IPS DF 19.7 (cell line): ENCODE measurements around the gene HSD17B12.
A peak's percentile ranks its signal among the peaks of the same experiment; 100 is the strongest.
"Not testable (repeated sequence)": the region's sequence is repeated elsewhere in the genome, so short reads cannot be mapped to it uniquely, and the experiment has no call there.

Source experiments
- DNase-seq: peaks from one replicate; pipeline ENCODE4 v3.0.0-alpha.2; 2013; ENCODE audit warnings: low read depth, low spot score

The HSD17B12 gene

GRCh38 chr11:43680521-43681400, at the start of gene HSD17B12:
Gene HSD17B12, plus strand, starts transcription at chr11:43680738. Its CDS starts 90 bp downstream, at chr11:43680828.
- DNase-seq: peak; percentile 96

- DNase-seq: no peak
These were observed 48.8 kb upstream of the HSD17B12 start for GRCh38 chr11:43631732-43632131.

- no peak for DNase-seq
These were observed 48.4 kb upstream of the HSD17B12 start for GRCh38 chr11:43632181-43632580.

- DNase-seq: no peak
These were observed 41.8 kb upstream of the HSD17B12 start for GRCh38 chr11:43638717-43639116.

GRCh38 chr11:43639224-43639623, 41.3 kb upstream of the HSD17B12 start:
- DNase-seq: no peak

GRCh38 chr11:43639920-43640319, 40.6 kb upstream of the HSD17B12 start:
- DNase-seq: no peak

- peak; percentile 54 for DNase-seq
These were observed 36.5 kb upstream of the HSD17B12 start for GRCh38 chr11:43643898-43644620.

GRCh38 chr11:43644621-43645299, 35.8 kb upstream of the HSD17B12 start:
- no peak for DNase-seq

- DNase-seq: no peak
These were observed 33.8 kb upstream of the HSD17B12 start for GRCh38 chr11:43646767-43647166.

GRCh38 chr11:43648888-43649287, 31.6 kb upstream of the HSD17B12 start:
- no peak for DNase-seq

GRCh38 chr11:43649501-43649900, 31.0 kb upstream of the HSD17B12 start:
- no peak for DNase-seq

GRCh38 chr11:43649921-43650320, 30.6 kb upstream of the HSD17B12 start:
- no peak for DNase-seq

GRCh38 chr11:43663018-43663417, 17.5 kb upstream of the HSD17B12 start:
- not testable (repeated sequence) for DNase-seq

- no peak for DNase-seq
These were observed 16.2 kb upstream of the HSD17B12 start for GRCh38 chr11:43664295-43664694.

- DNase-seq: not testable (repeated sequence)
These were observed 9.3 kb upstream of the HSD17B12 start for GRCh38 chr11:43671284-43671683.

GRCh38 chr11:43674560-43674959, 6.0 kb upstream of the HSD17B12 start:
- DNase-seq: no peak

- DNase-seq: no peak
These were observed 3.6 kb upstream of the HSD17B12 start for GRCh38 chr11:43676933-43677332.

GRCh38 chr11:43681401-43681942, 934 bp downstream of the HSD17B12 start:
- DNase-seq: no peak

GRCh38 chr11:43682081-43682480, 1.5 kb downstream of the HSD17B12 start:
- not testable (repeated sequence) for DNase-seq

- DNase-seq: no peak
These were observed 4.9 kb downstream of the HSD17B12 start for GRCh38 chr11:43685440-43685839.

- no peak for DNase-seq
These were observed 5.7 kb downstream of the HSD17B12 start for GRCh38 chr11:43686207-43686606.
